CD14-positive monocyte (primary cell): ENCODE results near the gene MAP3K13. TPM values are rescaled to one million over a fixed set of nuclear protein-coding genes. Genes with fewer than 3 reads are reported as not detected.

Experiments used
- DNase-seq, 3 donors: peaks; one replicate each; pipeline ENCODE4 v3.0.0-alpha.2; 2011 to 2022
- H2AFZ ChIP-seq: 2 replicates; pipeline ENCODE4 v1.6.0; 2012; ENCODE audit warnings: mild to moderate bottlenecking, low read depth, low read length, inconsistent platforms; ENCODE audit not compliant: insufficient read depth, poor library complexity, severe bottlenecking
- H3K27ac ChIP-seq, 2 donors: 1 replicate in 1 of 2; 2 replicates in 1 of 2; pipeline ENCODE4 v1.5.1; 2012 to 2013; ENCODE audit warnings: low read length in 2 of 2, control low read depth in 1 of 2, inconsistent platforms in 1 of 2, low read depth in 1 of 2, mild to moderate bottlenecking in 1 of 2
- H3K27me3 ChIP-seq, 2 donors: one replicate each; pipeline versions ENCODE4 v1.6.0 to v1.6.1; 2011 to 2013; ENCODE audit warnings: low read length in 2 of 2; ENCODE audit not compliant: control insufficient read depth in 2 of 2, insufficient read depth in 2 of 2
- H3K36me3 ChIP-seq, 2 donors: replicated peaks in 1 of 2; 1 replicate in 1 of 2; 2 replicates in 1 of 2; pipeline versions ENCODE4 v1.5.1 to v1.6.1; 2012 to 2013; ENCODE audit warnings: low read length in 2 of 2, control low read depth in 1 of 2, inconsistent platforms in 1 of 2, mild to moderate bottlenecking in 1 of 2; ENCODE audit not compliant: insufficient read depth in 2 of 2, control insufficient read depth in 1 of 2
- H3K4me1 ChIP-seq, 2 donors: 1 replicate in 1 of 2; 2 replicates in 1 of 2; pipeline versions ENCODE4 v1.5.1 to v1.6.1; 2012 to 2013; ENCODE audit warnings: low read length in 2 of 2, control low read depth in 1 of 2, inconsistent platforms in 1 of 2, mild to moderate bottlenecking in 1 of 2, moderate library complexity in 1 of 2; ENCODE audit not compliant: insufficient read depth in 2 of 2, control insufficient read depth in 1 of 2
- H3K4me2 ChIP-seq: replicated peaks from 2 replicates; pipeline ENCODE3; 2012; ENCODE audit warnings: low read length, moderate library complexity, mild to moderate bottlenecking; ENCODE audit not compliant: poor library complexity, severe bottlenecking; ENCODE audit errors: extremely low read depth
- H3K4me3 ChIP-seq, 3 experiments: fragments of 200-600 bp in 1 of 3; sonication (generic) in 1 of 3; replicated peaks in 1 of 3; 1 replicate in 2 of 3; 2 replicates in 1 of 3; pipeline ENCODE4 v1.5.1; 2011 to 2013; ENCODE audit warnings: low read length in 3 of 3, mild to moderate bottlenecking in 3 of 3, control low read depth in 2 of 3, low read depth in 2 of 3, inconsistent platforms in 1 of 3, moderate library complexity in 1 of 3
- H3K79me2 ChIP-seq: 2 replicates; pipeline ENCODE4 v1.6.0; 2012; ENCODE audit warnings: mild to moderate bottlenecking, control low read depth, inconsistent platforms, low read length, moderate library complexity; ENCODE audit not compliant: insufficient read depth
- H3K9ac ChIP-seq: 2 replicates; pipeline ENCODE4 v1.6.0; 2017; ENCODE audit warnings: low read length, mild to moderate bottlenecking; ENCODE audit not compliant: insufficient read depth, poor library complexity, severe bottlenecking
- H3K9me3 ChIP-seq, 2 donors: replicated peaks in 1 of 2; 1 replicate in 1 of 2; 2 replicates in 1 of 2; pipeline versions ENCODE4 v1.5.1 to v1.6.1; 2012 to 2013; ENCODE audit warnings: low read length in 2 of 2, control low read depth in 1 of 2; ENCODE audit not compliant: control insufficient read depth in 1 of 2, insufficient read depth in 1 of 2
- H4K20me1 ChIP-seq: 2 replicates; pipeline ENCODE4 v1.6.0; 2012; ENCODE audit warnings: mild to moderate bottlenecking, low read length, control low read depth, moderate library complexity; ENCODE audit not compliant: insufficient read depth
- H3K27ac Mint-ChIP-seq, 7 donors: one replicate each; pipeline ENCODE4 v1.8.0; 2020; ENCODE audit warnings: mild to moderate bottlenecking in 7 of 7, mixed read lengths in 7 of 7, moderate library complexity in 6 of 7, inconsistent platforms in 2 of 7
- H3K27me3 Mint-ChIP-seq, 3 donors: one replicate each; pipeline ENCODE4 v1.8.0; 2021 to 2022; ENCODE audit warnings: low read depth in 3 of 3, mild to moderate bottlenecking in 3 of 3, mixed read lengths in 3 of 3, moderate library complexity in 3 of 3, inconsistent platforms in 1 of 3
- H3K36me3 Mint-ChIP-seq, 2 donors: one replicate each; pipeline ENCODE4 v1.8.0; 2020; ENCODE audit warnings: mixed read lengths in 2 of 2, inconsistent platforms in 1 of 2, mild to moderate bottlenecking in 1 of 2
- H3K4me1 Mint-ChIP-seq: one replicate; pipeline ENCODE4 v1.8.0; 2020; ENCODE audit warnings: mild to moderate bottlenecking, mixed read lengths
- H3K4me3 Mint-ChIP-seq, 2 donors: one replicate each; pipeline ENCODE4 v1.8.0; 2020; ENCODE audit warnings: mild to moderate bottlenecking in 2 of 2, mixed read lengths in 2 of 2, moderate library complexity in 1 of 2
- H3K9me3 Mint-ChIP-seq, 7 donors: one replicate each; pipeline ENCODE4 v1.8.0; 2020 to 2022; ENCODE audit warnings: mixed read lengths in 7 of 7, mild to moderate bottlenecking in 6 of 7, moderate library complexity in 6 of 7, inconsistent platforms in 2 of 7
- CTCF ChIP-seq: fragments of 200-600 bp; IDR thresholded peaks from one replicate; pipeline ENCODE4 v1.8.0; 2022; ENCODE audit warnings: antibody characterized with exemption, mild to moderate bottlenecking
- WGBS: methylation state at CpG from one replicate; pipeline ENCODE4 v1.1.5; 2013; ENCODE audit warnings: missing lambda C conversion rate; ENCODE audit not compliant: insufficient coverage; 5-methylcytosine and 5-hydroxymethylcytosine counted together
- intact Hi-C, 2 donors: fragments of 100-400 bp; cut with micrococcal nuclease; formaldehyde crosslinking; loops; one replicate each; pipeline versions ENCODE4 v1.15.0 to v1.15.1; 2023
- polyA plus RNA-seq, 3 donors: library from polyadenylated mRNA; depleted of rRNA in 1 of 3; unstranded in 2 of 3; stranded (reverse) in 1 of 3; fragments of 300-500 nt in 2 of 3; fragments of >200 nt in 1 of 3; fragmentation: Illumina TruSeq in 2 of 3; gene quantifications; 1 replicate in 2 of 3; 2 replicates in 1 of 3; pipeline ENCODE4 v1.2.3, GENCODE V29; 2012 to 2021

The MAP3K13 gene
- polyA plus RNA-seq, 3 donors = 5.0 to 34.2 (median 30.9) TPM

DNA sequence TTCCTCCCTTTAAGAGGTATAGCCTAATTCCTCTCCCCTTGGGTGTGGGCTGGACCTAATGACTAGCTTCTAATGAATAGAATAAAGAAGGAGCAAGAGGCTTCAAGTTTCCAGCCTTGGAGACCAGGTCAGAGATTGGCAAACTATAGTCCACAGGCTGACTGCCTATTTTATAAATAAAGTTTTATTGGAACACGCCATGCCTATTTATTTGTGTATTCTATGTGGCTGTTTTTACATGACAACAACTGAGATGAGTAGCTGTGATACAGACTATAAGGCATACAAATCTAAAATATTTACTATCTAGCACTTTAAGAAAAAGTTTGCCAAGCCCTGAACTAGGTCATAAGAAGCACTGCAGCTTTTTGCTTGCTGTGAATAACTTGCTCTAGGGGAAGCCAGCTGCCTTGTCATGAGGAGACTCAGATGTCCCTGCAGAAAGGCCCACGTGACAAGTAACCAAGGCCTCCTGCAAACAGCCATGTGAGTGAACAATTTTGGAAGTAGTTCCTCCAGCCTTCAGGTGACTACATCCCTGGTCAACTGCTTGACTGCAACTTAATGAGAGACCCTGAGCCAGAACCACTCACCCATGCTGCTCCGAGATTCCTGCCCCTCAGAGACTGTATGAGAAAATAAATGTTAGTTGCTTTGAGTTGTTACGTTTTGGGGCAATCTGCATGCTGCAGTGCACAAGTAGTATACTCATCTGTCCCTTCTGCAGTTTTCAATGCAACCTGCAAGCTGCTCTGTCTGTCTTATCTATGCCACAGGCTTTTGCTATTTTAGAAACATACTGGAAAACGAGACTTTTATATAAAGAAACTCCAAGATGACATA lies 21.1 kb upstream of the MAP3K13 start:
- H3K79me2 ChIP-seq = no peaks in the 10 kb centered on the region
- no peak overlapping the region for H3K4me3 ChIP-seq
- no peak overlapping the region for H3K4me2 ChIP-seq
- Mint-ChIP-seq H3K27ac (peak overlapping the region in 1 of 7 donors; percentile 41), H3K4me1 (peaks cover 36% of the 10 kb centered on the region), H3K36me3 (no peaks in the 10 kb centered on the region), H3K9me3 (peaks cover 0 to 5% (median 3%) of the 10 kb centered on the region in 7 donors), H3K4me3 (no peak overlapping the region), H3K27me3 (no peaks in the 10 kb centered on the region)
- H3K4me1 ChIP-seq = peaks cover 18 to 29% of the 10 kb centered on the region in 2 donors
- intact Hi-C loops = loop anchor here in 1 of 2 donors (10.0 kb wide), 1 partner anchor 57 kb away; no protein-coding TSS in a partner anchor
- H3K36me3 ChIP-seq = no peaks in the 10 kb centered on the region
- no peak for TF ChIP-seq CTCF
- H3K9ac ChIP-seq = no peak overlapping the region
- no peaks in the 10 kb centered on the region for H3K9me3 ChIP-seq
- WGBS = 86% methylated on average over 1 of the region's 5 CpGs
- H3K27ac ChIP-seq = no peak overlapping the region
- no peak overlapping the region for H2AFZ ChIP-seq
- no peaks in the 10 kb centered on the region for H3K27me3 ChIP-seq
- no peak for DNase-seq
- H4K20me1 ChIP-seq = no peaks in the 10 kb centered on the region

GRCh38 chr3:185342459-185343174 lies 20.3 kb upstream of the MAP3K13 start:
- Histone ChIP-seq H3K4me2 (peak overlapping the region; percentile 44), H3K4me3 (peak overlapping the region in 1 of 3 experiments; percentile 26), H4K20me1 (no peaks in the 10 kb centered on the region), H3K9me3 (no peaks in the 10 kb centered on the region), H3K27me3 (no peaks in the 10 kb centered on the region), H3K9ac (no peak overlapping the region), H3K36me3 (no peaks in the 10 kb centered on the region), H3K79me2 (no peaks in the 10 kb centered on the region), H2AFZ (peak overlapping the region; percentile 73), H3K4me1 (peaks cover 18 to 29% of the 10 kb centered on the region in 2 donors), H3K27ac (peak overlapping the region in 1 of 2 donors; percentile 58)
- no CpG with 5 or more reads among the region's 7 CpGs for WGBS
- intact Hi-C loops = loop anchor here in 1 of 2 donors (10.0 kb wide), 1 partner anchor 58 kb away; no protein-coding TSS in a partner anchor
- no peaks in the 10 kb centered on the region for H3K27me3 Mint-ChIP-seq
- peaks cover 0 to 5% (median 3%) of the 10 kb centered on the region in 7 donors for H3K9me3 Mint-ChIP-seq
- H3K4me3 Mint-ChIP-seq = peak overlapping the region in 1 of 2 donors; percentile 67
- peak; percentile 46 to 64 (median 52) for DNase-seq
- no peaks in the 10 kb centered on the region for H3K36me3 Mint-ChIP-seq
- TF ChIP-seq CTCF = no peak
- H3K4me1 Mint-ChIP-seq = peaks cover 36% of the 10 kb centered on the region
- peak overlapping the region in 6 of 7 donors; percentile 27 to 83 (median 70) for H3K27ac Mint-ChIP-seq
